ENCODE results near the gene TMEM132C. TPM values are rescaled to one million over a fixed set of nuclear protein-coding genes. Genes with fewer than 3 reads are reported as not detected.

The TMEM132C gene
- total and polyA plus RNA-seq, 2 experiments from 2014 or later: not detected

DNA sequence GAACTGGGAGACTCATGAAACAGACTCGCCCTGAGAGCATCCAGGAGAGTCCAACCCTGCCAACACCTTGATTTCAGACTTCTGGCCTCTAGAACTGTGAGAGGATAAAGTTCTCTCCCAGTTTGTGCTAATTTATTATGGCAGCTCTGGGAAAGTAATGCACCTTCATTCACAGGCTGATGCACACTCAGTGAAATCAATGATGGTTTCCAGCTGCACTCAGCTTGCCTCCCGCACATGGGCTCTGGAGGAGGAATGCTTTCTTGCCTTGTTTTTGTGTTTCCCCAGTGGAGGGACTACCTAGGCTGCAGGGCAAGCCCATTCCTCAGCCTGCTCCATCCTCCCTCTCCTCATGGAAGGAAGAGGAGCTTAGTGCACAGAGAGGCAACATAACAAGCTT lies 45.7 kb downstream of the TMEM132C start (continued):
- TF ChIP-seq, protein P1, sequence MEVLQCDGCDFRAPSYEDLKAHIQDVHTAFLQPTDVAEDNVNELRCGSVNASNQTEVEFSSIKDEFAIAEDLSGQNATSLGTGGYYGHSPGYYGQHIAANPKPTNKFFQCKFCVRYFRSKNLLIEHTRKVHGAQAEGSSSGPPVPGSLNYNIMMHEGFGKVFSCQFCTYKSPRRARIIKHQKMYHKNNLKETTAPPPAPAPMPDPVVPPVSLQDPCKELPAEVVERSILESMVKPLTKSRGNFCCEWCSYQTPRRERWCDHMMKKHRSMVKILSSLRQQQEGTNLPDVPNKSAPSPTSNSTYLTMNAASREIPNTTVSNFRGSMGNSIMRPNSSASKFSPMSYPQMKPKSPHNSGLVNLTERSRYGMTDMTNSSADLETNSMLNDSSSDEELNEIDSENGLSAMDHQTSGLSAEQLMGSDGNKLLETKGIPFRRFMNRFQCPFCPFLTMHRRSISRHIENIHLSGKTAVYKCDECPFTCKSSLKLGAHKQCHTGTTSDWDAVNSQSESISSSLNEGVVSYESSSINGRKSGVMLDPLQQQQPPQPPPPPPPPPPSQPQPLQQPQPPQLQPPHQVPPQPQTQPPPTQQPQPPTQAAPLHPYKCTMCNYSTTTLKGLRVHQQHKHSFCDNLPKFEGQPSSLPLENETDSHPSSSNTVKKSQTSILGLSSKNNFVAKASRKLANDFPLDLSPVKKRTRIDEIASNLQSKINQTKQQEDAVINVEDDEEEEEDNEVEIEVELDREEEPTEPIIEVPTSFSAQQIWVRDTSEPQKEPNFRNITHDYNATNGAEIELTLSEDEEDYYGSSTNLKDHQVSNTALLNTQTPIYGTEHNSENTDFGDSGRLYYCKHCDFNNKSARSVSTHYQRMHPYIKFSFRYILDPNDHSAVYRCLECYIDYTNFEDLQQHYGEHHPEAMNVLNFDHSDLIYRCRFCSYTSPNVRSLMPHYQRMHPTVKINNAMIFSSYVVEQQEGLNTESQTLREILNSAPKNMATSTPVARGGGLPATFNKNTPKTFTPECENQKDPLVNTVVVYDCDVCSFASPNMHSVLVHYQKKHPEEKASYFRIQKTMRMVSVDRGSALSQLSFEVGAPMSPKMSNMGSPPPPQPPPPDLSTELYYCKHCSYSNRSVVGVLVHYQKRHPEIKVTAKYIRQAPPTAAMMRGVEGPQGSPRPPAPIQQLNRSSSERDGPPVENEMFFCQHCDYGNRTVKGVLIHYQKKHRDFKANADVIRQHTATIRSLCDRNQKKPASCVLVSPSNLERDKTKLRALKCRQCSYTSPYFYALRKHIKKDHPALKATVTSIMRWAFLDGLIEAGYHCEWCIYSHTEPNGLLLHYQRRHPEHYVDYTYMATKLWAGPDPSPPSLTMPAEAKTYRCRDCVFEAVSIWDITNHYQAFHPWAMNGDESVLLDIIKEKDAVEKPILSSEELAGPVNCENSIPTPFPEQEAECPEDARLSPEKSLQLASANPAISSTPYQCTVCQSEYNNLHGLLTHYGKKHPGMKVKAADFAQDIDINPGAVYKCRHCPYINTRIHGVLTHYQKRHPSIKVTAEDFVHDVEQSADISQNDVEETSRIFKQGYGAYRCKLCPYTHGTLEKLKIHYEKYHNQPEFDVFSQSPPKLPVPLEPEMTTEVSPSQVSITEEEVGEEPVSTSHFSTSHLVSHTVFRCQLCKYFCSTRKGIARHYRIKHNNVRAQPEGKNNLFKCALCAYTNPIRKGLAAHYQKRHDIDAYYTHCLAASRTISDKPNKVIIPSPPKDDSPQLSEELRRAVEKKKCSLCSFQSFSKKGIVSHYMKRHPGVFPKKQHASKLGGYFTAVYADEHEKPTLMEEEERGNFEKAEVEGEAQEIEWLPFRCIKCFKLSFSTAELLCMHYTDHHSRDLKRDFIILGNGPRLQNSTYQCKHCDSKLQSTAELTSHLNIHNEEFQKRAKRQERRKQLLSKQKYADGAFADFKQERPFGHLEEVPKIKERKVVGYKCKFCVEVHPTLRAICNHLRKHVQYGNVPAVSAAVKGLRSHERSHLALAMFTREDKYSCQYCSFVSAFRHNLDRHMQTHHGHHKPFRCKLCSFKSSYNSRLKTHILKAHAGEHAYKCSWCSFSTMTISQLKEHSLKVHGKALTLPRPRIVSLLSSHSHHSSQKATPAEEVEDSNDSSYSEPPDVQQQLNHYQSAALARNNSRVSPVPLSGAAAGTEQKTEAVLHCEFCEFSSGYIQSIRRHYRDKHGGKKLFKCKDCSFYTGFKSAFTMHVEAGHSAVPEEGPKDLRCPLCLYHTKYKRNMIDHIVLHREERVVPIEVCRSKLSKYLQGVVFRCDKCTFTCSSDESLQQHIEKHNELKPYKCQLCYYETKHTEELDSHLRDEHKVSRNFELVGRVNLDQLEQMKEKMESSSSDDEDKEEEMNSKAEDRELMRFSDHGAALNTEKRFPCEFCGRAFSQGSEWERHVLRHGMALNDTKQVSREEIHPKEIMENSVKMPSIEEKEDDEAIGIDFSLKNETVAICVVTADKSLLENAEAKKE (CRISPR knock-in tag; IDR thresholded peaks at IDR 0.05): no peak
- TF ChIP-seq CREB1 (CRISPR knock-in tag; IDR thresholded peaks at IDR 0.05; ENCODE audit: low read depth) (no peak), ZNF331 (CRISPR knock-in tag; IDR thresholded peaks at IDR 0.05; ENCODE audit: low read depth) (no peak), JUNB (IDR thresholded peaks at IDR 0.05; ENCODE audit: unreplicated experiment) (no peak), POLR2AphosphoS5 (IDR thresholded peaks at IDR 0.05; ENCODE audit: low read depth) (no peak), STAT1 (IDR thresholded peaks at IDR 0.05; ENCODE audit: unreplicated experiment) (no peak), EZH2 (IDR thresholded peaks at IDR 0.05; ENCODE audit: low read depth, unreplicated experiment) (no peak)

DNA sequence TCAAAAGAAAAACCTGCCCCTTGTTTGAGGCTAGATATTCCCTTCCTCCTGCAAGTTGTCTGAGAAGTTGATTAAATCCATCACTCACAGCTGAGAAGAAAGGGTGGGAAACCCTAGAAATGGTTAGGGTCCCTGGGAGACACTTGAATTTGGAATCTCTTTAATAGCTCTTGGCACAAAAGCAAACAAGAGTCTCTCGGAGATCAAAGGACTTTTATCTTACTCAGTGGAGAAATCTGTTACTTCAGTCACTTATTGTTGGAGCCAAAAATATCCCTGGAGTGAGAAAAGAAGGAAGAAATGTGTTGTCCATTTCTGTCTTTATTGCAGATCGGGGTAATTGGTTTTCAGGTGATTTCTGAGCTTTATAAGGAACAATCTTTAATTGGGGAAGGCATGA lies 47.0 kb downstream of the TMEM132C start:
- H3K4me1 ChIP-seq (ENCODE audit: insufficient read depth): no peaks in the 10 kb centered on the region
- no peak overlapping the region for H3K27ac ChIP-seq (ENCODE audit: low read depth)
- no peak overlapping the region for H2AFZ ChIP-seq
- no peaks in the 10 kb centered on the region for H3K27me3 ChIP-seq (ENCODE audit: insufficient read depth)
- no peak overlapping the region for H3K4me3 Mint-ChIP-seq
- H3K36me3 Mint-ChIP-seq (ENCODE audit: low read depth): peaks cover 68% of the 10 kb centered on the region
- no peak overlapping the region for H3K27ac Mint-ChIP-seq
- no peaks in the 10 kb centered on the region for H3F3A ChIP-seq (replicated peaks; ENCODE audit: low read depth)
- TF ChIP-seq, protein P2, sequence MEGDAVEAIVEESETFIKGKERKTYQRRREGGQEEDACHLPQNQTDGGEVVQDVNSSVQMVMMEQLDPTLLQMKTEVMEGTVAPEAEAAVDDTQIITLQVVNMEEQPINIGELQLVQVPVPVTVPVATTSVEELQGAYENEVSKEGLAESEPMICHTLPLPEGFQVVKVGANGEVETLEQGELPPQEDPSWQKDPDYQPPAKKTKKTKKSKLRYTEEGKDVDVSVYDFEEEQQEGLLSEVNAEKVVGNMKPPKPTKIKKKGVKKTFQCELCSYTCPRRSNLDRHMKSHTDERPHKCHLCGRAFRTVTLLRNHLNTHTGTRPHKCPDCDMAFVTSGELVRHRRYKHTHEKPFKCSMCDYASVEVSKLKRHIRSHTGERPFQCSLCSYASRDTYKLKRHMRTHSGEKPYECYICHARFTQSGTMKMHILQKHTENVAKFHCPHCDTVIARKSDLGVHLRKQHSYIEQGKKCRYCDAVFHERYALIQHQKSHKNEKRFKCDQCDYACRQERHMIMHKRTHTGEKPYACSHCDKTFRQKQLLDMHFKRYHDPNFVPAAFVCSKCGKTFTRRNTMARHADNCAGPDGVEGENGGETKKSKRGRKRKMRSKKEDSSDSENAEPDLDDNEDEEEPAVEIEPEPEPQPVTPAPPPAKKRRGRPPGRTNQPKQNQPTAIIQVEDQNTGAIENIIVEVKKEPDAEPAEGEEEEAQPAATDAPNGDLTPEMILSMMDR (conservative IDR thresholded peaks at IDR 0.05; ENCODE audit: low read depth in 2 of 2): no peak
- no peaks in the 10 kb centered on the region for H4K20me1 ChIP-seq (replicated peaks; ENCODE audit: insufficient read depth)
- peaks cover 8% of the 10 kb centered on the region for H3K27me3 Mint-ChIP-seq (ENCODE audit: insufficient read depth, low read depth, poor library complexity)
- peaks cover 100% of the 10 kb centered on the region for H3K9me3 Mint-ChIP-seq
- ATAC-seq: no peak
- H3K79me2 ChIP-seq (replicated peaks; ENCODE audit: insufficient read depth): no peaks in the 10 kb centered on the region
- H3K36me3 ChIP-seq (ENCODE audit: insufficient read depth): no peaks in the 10 kb centered on the region
- no peaks in the 10 kb centered on the region for H3K4me1 Mint-ChIP-seq
- H3K4me3 ChIP-seq: no peak overlapping the region
- H3K9me2 ChIP-seq (ENCODE audit: insufficient read depth): no peaks in the 10 kb centered on the region
- no peak overlapping the region for H3K4me2 ChIP-seq
- DNase-seq (ENCODE audit: low spot score): no peak

Measured in GM23338 (cell line).